Dendritic cell treated with granulocyte-macrophage colony-stimulating factor and Interleukin-4, amounts not matched to agents 40 ng/mL and 50 ng/mL, for 4 days (primary cell): ENCODE data around the gene SH3GL3.

ENCODE experiments used
- H3K27ac Mint-ChIP-seq: one replicate; pipeline ENCODE4 v1.8.0; 2022; ENCODE audit warnings: mild to moderate bottlenecking, mixed read lengths
- H3K27me3 Mint-ChIP-seq: one replicate; pipeline ENCODE4 v1.8.0; 2022; ENCODE audit warnings: mild to moderate bottlenecking, mixed read lengths
- H3K36me3 Mint-ChIP-seq: one replicate; pipeline ENCODE4 v1.8.0; 2022; ENCODE audit warnings: low read depth, mixed read lengths
- H3K4me1 Mint-ChIP-seq: one replicate; pipeline ENCODE4 v1.8.0; 2022; ENCODE audit warnings: low read depth, mixed read lengths
- H3K4me3 Mint-ChIP-seq: one replicate; pipeline ENCODE4 v1.8.0; 2022; ENCODE audit warnings: mild to moderate bottlenecking, moderate library complexity, mixed read lengths
- H3K9me3 Mint-ChIP-seq: one replicate; pipeline ENCODE4 v1.8.0; 2022; ENCODE audit warnings: mixed read lengths
- intact Hi-C: fragments of 100-400 bp; cut with micrococcal nuclease; formaldehyde crosslinking; loops from one replicate; pipeline ENCODE4 v1.15.0; 2022

SH3GL3 gene

GRCh38 chr15:83571820-83572707 is 124.9 kb downstream of the SH3GL3 start:
- H3K36me3 Mint-ChIP-seq: no peaks in the 10 kb centered on the region
- no peaks in the 10 kb centered on the region for H3K4me1 Mint-ChIP-seq
- no peaks in the 10 kb centered on the region for H3K9me3 Mint-ChIP-seq
- intact Hi-C loops: no loop called here
- H3K27me3 Mint-ChIP-seq: peaks cover 2% of the 10 kb centered on the region
- H3K27ac Mint-ChIP-seq: no peak overlapping the region
- no peak overlapping the region for H3K4me3 Mint-ChIP-seq

DNA sequence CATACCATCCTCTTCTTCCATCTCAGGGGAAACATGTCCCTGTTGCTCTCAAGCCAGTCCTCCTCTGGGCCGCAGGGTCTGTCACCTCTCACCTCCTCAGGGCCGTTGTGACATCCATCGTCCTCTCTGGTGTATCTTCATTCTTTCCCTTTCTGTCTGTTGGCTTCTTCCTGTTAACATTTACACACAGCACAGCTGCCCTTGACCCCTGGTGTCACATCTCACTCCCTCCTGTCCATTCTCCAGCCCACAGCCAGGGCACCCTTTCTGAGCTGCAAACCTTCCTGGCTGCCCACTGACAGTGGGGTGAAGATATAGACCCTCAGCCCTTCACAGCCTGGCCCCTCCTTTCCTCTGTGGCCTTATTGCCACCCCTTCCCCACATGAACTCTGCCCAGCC is 127.2 kb downstream of the SH3GL3 start:
- intact Hi-C loops: no loop called here
- Mint-ChIP-seq H3K9me3 (no peaks in the 10 kb centered on the region), H3K4me3 (no peak overlapping the region), H3K27ac (no peak overlapping the region), H3K4me1 (no peaks in the 10 kb centered on the region), H3K36me3 (no peaks in the 10 kb centered on the region), H3K27me3 (peaks cover 2% of the 10 kb centered on the region)

GRCh38 chr15:83578691-83579090 is 131.6 kb downstream of the SH3GL3 start:
- Mint-ChIP-seq H3K9me3 (no peaks in the 10 kb centered on the region), H3K4me3 (no peak overlapping the region), H3K27me3 (no peaks in the 10 kb centered on the region), H3K27ac (no peak overlapping the region), H3K4me1 (no peaks in the 10 kb centered on the region), H3K36me3 (no peaks in the 10 kb centered on the region)
- intact Hi-C loops: no loop called here

- no peaks in the 10 kb centered on the region for H3K36me3 Mint-ChIP-seq
- H3K9me3 Mint-ChIP-seq: no peaks in the 10 kb centered on the region
- no peaks in the 10 kb centered on the region for H3K27me3 Mint-ChIP-seq
- H3K4me3 Mint-ChIP-seq: no peak overlapping the region
- no peak overlapping the region for H3K27ac Mint-ChIP-seq
- no peaks in the 10 kb centered on the region for H3K4me1 Mint-ChIP-seq
- intact Hi-C loops: no loop called here
Measured at GRCh38 chr15:83581381-83581780, 134.2 kb downstream of the SH3GL3 start.

GRCh38 chr15:83582381-83582780 is 135.2 kb downstream of the SH3GL3 start:
- intact Hi-C loops: no loop called here
- Mint-ChIP-seq H3K9me3 (no peaks in the 10 kb centered on the region), H3K36me3 (no peaks in the 10 kb centered on the region), H3K4me1 (no peaks in the 10 kb centered on the region), H3K27ac (no peak overlapping the region), H3K27me3 (no peaks in the 10 kb centered on the region), H3K4me3 (no peak overlapping the region)

DNA sequence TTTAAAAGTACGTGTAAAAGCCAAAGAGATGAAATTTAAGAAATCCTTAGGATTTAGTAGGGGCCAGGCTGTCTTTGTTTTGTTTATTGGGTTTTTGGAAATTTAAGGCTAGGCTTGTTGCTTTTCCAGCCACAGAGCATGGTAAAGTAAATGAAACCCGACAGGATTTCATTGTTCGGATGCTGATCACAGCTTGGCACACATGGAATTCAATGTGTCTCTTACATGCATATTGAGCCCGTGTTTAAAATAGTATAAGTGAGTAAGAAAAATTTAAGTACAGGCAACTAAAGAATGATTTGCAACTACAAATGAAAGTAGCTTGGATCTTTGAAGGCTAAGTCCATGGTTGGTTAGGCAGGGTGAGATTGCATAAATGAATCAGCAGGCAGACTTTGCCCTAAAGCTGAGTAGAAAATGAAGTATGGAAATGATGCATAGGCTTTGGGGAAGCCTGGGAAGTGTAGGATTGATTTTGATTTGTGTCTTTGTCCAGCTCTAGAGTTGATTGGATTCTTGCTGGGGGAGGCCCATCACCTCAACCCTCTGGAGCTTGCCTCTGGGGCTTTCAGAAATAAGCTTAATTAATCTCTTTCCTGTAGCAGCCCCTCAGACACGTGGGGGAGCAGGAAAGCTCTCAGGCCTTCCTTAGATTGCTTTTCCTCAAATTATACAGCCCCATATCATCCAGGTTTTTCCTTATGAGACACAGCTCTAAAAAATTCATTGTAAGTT is 138.6 kb downstream of the SH3GL3 start:
- intact Hi-C loops: no loop called here
- no peaks in the 10 kb centered on the region for H3K27me3 Mint-ChIP-seq
- H3K9me3 Mint-ChIP-seq: no peaks in the 10 kb centered on the region
- no peaks in the 10 kb centered on the region for H3K36me3 Mint-ChIP-seq
- no peak overlapping the region for H3K27ac Mint-ChIP-seq
- no peak overlapping the region for H3K4me3 Mint-ChIP-seq
- H3K4me1 Mint-ChIP-seq: no peaks in the 10 kb centered on the region

GRCh38 chr15:83587091-83587490 is 139.9 kb downstream of the SH3GL3 start:
- Mint-ChIP-seq H3K36me3 (no peaks in the 10 kb centered on the region), H3K27me3 (no peaks in the 10 kb centered on the region), H3K27ac (no peak overlapping the region), H3K4me3 (no peak overlapping the region), H3K9me3 (no peaks in the 10 kb centered on the region), H3K4me1 (no peaks in the 10 kb centered on the region)
- intact Hi-C loops: no loop called here

DNA sequence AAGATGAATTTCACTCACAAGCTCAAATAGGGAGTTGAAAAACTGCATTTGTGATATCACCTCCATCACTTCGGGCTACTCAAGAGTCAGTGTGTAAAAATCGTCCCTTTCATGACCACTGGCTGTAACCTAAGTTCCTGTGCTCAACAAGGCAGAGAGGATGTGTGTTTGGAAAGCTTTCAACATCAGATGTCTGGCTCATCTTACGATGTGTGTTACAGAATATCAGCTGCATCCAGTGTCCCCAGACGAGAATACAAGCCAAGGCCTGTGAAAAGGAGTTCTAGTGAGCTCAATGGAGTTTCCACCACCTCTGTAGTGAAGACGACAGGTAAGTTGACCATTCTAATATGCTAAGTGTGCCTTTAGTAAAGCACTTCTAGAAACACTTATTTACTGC is 141.3 kb downstream of the SH3GL3 start:
- intact Hi-C loops: no loop called here
- Mint-ChIP-seq H3K36me3 (no peaks in the 10 kb centered on the region), H3K27me3 (no peaks in the 10 kb centered on the region), H3K9me3 (no peaks in the 10 kb centered on the region), H3K4me3 (no peak overlapping the region), H3K4me1 (no peaks in the 10 kb centered on the region), H3K27ac (no peak overlapping the region)

- Mint-ChIP-seq H3K9me3 (no peaks in the 10 kb centered on the region), H3K4me1 (no peaks in the 10 kb centered on the region), H3K4me3 (no peak overlapping the region), H3K27ac (no peak overlapping the region), H3K36me3 (no peaks in the 10 kb centered on the region), H3K27me3 (no peaks in the 10 kb centered on the region)
- intact Hi-C loops: no loop called here
Measured at GRCh38 chr15:83592370-83593040, 145.4 kb downstream of the SH3GL3 start.

DNA sequence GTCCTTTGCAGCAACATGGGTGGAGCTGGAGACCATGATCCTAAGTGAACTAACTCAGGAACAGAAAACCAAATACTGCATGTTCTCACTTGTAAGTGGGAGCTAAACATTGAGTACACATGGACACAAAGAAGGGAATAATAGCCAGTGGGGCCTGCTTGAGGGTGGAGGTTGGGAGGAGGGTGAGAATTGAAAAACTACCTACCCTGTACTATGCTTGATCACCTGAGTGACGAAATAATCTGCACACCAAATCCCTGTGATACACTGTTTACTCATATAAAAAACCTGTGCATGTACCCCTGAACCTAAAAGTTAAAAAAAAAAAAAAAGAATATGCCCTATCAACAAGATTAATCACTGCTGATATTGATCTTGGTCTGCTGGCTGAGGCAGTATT is 148.1 kb downstream of the SH3GL3 start:
- H3K4me3 Mint-ChIP-seq: no peak overlapping the region
- no peaks in the 10 kb centered on the region for H3K27me3 Mint-ChIP-seq
- no peak overlapping the region for H3K27ac Mint-ChIP-seq
- H3K4me1 Mint-ChIP-seq: no peaks in the 10 kb centered on the region
- H3K36me3 Mint-ChIP-seq: no peaks in the 10 kb centered on the region
- intact Hi-C loops: no loop called here
- H3K9me3 Mint-ChIP-seq: peaks cover 7% of the 10 kb centered on the region

GRCh38 chr15:83598031-83598430 is 150.9 kb downstream of the SH3GL3 start:
- Mint-ChIP-seq H3K27me3 (no peaks in the 10 kb centered on the region), H3K36me3 (no peaks in the 10 kb centered on the region), H3K27ac (no peak overlapping the region), H3K4me3 (no peak overlapping the region), H3K4me1 (no peaks in the 10 kb centered on the region), H3K9me3 (peaks cover 22% of the 10 kb centered on the region)
- intact Hi-C loops: no loop called here

GRCh38 chr15:83602021-83602420 is 154.9 kb downstream of the SH3GL3 start:
- Mint-ChIP-seq H3K4me1 (no peaks in the 10 kb centered on the region), H3K9me3 (peaks cover 22% of the 10 kb centered on the region), H3K36me3 (no peaks in the 10 kb centered on the region), H3K27ac (no peak overlapping the region), H3K27me3 (no peaks in the 10 kb centered on the region), H3K4me3 (no peak overlapping the region)
- intact Hi-C loops: no loop called here

GRCh38 chr15:83604549-83604948 is 157.4 kb downstream of the SH3GL3 start:
- H3K27ac Mint-ChIP-seq: no peak overlapping the region
- H3K4me1 Mint-ChIP-seq: no peaks in the 10 kb centered on the region
- H3K36me3 Mint-ChIP-seq: no peaks in the 10 kb centered on the region
- intact Hi-C loops: no loop called here
- no peaks in the 10 kb centered on the region for H3K27me3 Mint-ChIP-seq
- H3K9me3 Mint-ChIP-seq: peaks cover 21% of the 10 kb centered on the region
- H3K4me3 Mint-ChIP-seq: no peak overlapping the region
